ENCODE data around the gene MLLT3.

MLLT3 gene

GRCh38 chr9:20508242-20508641 lies 114.1 kb downstream of the MLLT3 start:
- no peak overlapping the region for H3K27ac Mint-ChIP-seq (ENCODE audit: low read depth)
- no peak overlapping the region for H3K4me3 Mint-ChIP-seq
- no peaks in the 10 kb centered on the region for H3K9me3 Mint-ChIP-seq
- H3K4me1 Mint-ChIP-seq, result peaks cover 78% of the 10 kb centered on the region
- no peaks in the 10 kb centered on the region for H3K36me3 Mint-ChIP-seq (ENCODE audit: insufficient read depth)
- no peaks in the 10 kb centered on the region for H3K27me3 Mint-ChIP-seq
- DNase-seq (ENCODE audit: low spot score in 2 of 2) (no peak), ATAC-seq (replicated peaks; ENCODE audit: extremely low read depth, poor library complexity, severe bottlenecking) (peak; percentile 47)

- DNase-seq (ENCODE audit: low spot score in 2 of 2), result no peak
- H3K27ac Mint-ChIP-seq (ENCODE audit: low read depth), result peak overlapping the region; percentile 55
- no peaks in the 10 kb centered on the region for H3K36me3 Mint-ChIP-seq (ENCODE audit: insufficient read depth)
- no peak for ATAC-seq (replicated peaks; ENCODE audit: extremely low read depth, poor library complexity, severe bottlenecking)
- H3K9me3 Mint-ChIP-seq, result no peaks in the 10 kb centered on the region
- peaks cover 77% of the 10 kb centered on the region for H3K4me1 Mint-ChIP-seq
- no peaks in the 10 kb centered on the region for H3K27me3 Mint-ChIP-seq
- no peak overlapping the region for H3K4me3 Mint-ChIP-seq
Observed at GRCh38 chr9:20507431-20507830, 114.9 kb downstream of the MLLT3 start.

- DNase-seq (ENCODE audit: low spot score in 2 of 2) (no peak), ATAC-seq (replicated peaks; ENCODE audit: extremely low read depth, poor library complexity, severe bottlenecking) (no peak)
- Mint-ChIP-seq H3K9me3 (no peaks in the 10 kb centered on the region), H3K27me3 (no peaks in the 10 kb centered on the region), H3K4me3 (no peak overlapping the region), H3K4me1 (peaks cover 67% of the 10 kb centered on the region), H3K36me3 (ENCODE audit: insufficient read depth) (no peaks in the 10 kb centered on the region), H3K27ac (ENCODE audit: low read depth) (no peak overlapping the region)
Observed at GRCh38 chr9:20506099-20506900, 116.0 kb downstream of the MLLT3 start.

- Mint-ChIP-seq H3K4me3 (no peak overlapping the region), H3K27me3 (no peaks in the 10 kb centered on the region), H3K9me3 (no peaks in the 10 kb centered on the region), H3K36me3 (ENCODE audit: insufficient read depth) (no peaks in the 10 kb centered on the region), H3K27ac (ENCODE audit: low read depth) (no peak overlapping the region), H3K4me1 (peaks cover 67% of the 10 kb centered on the region)
- no peak for DNase-seq (ENCODE audit: low spot score in 2 of 2)
- ATAC-seq (replicated peaks; ENCODE audit: extremely low read depth, poor library complexity, severe bottlenecking), result no peak
Observed at GRCh38 chr9:20505574-20505973, 116.7 kb downstream of the MLLT3 start.

- no peaks in the 10 kb centered on the region for H3K27me3 Mint-ChIP-seq
- DNase-seq (ENCODE audit: low spot score in 2 of 2), result peak in 1 of 2 donors; percentile 12
- peaks cover 68% of the 10 kb centered on the region for H3K4me1 Mint-ChIP-seq
- no peak overlapping the region for H3K4me3 Mint-ChIP-seq
- H3K36me3 Mint-ChIP-seq (ENCODE audit: insufficient read depth), result no peaks in the 10 kb centered on the region
- no peaks in the 10 kb centered on the region for H3K9me3 Mint-ChIP-seq
- no peak overlapping the region for H3K27ac Mint-ChIP-seq (ENCODE audit: low read depth)
- peak; percentile 86 for ATAC-seq (replicated peaks; ENCODE audit: extremely low read depth, poor library complexity, severe bottlenecking)
Observed at GRCh38 chr9:20504930-20505329, 117.4 kb downstream of the MLLT3 start.

- Mint-ChIP-seq H3K36me3 (ENCODE audit: insufficient read depth) (no peaks in the 10 kb centered on the region), H3K9me3 (no peaks in the 10 kb centered on the region), H3K4me1 (peaks cover 59% of the 10 kb centered on the region), H3K27ac (ENCODE audit: low read depth) (no peak overlapping the region), H3K27me3 (no peaks in the 10 kb centered on the region), H3K4me3 (no peak overlapping the region)
- ATAC-seq (replicated peaks; ENCODE audit: extremely low read depth, poor library complexity, severe bottlenecking), result no peak
- DNase-seq (ENCODE audit: low spot score in 2 of 2), result no peak
Observed at GRCh38 chr9:20500101-20500500, 122.2 kb downstream of the MLLT3 start.

- DNase-seq (ENCODE audit: low spot score in 2 of 2) (no peak), ATAC-seq (replicated peaks; ENCODE audit: extremely low read depth, poor library complexity, severe bottlenecking) (no peak)
- H3K36me3 Mint-ChIP-seq (ENCODE audit: insufficient read depth), result no peaks in the 10 kb centered on the region
- H3K4me1 Mint-ChIP-seq, result peaks cover 51% of the 10 kb centered on the region
- no peaks in the 10 kb centered on the region for H3K27me3 Mint-ChIP-seq
- no peak overlapping the region for H3K27ac Mint-ChIP-seq (ENCODE audit: low read depth)
- H3K4me3 Mint-ChIP-seq, result no peak overlapping the region
- H3K9me3 Mint-ChIP-seq, result no peaks in the 10 kb centered on the region
Observed at GRCh38 chr9:20499013-20499412, 123.3 kb downstream of the MLLT3 start.

GRCh38 chr9:20496328-20496727 lies 126.0 kb downstream of the MLLT3 start:
- Mint-ChIP-seq H3K36me3 (ENCODE audit: insufficient read depth) (no peaks in the 10 kb centered on the region), H3K27me3 (no peaks in the 10 kb centered on the region), H3K4me3 (no peak overlapping the region), H3K27ac (ENCODE audit: low read depth) (no peak overlapping the region), H3K9me3 (no peaks in the 10 kb centered on the region), H3K4me1 (peaks cover 40% of the 10 kb centered on the region)
- ATAC-seq (replicated peaks; ENCODE audit: extremely low read depth, poor library complexity, severe bottlenecking) (no peak), DNase-seq (ENCODE audit: low spot score in 2 of 2) (no peak)

GRCh38 chr9:20495098-20495497 lies 127.2 kb downstream of the MLLT3 start:
- ATAC-seq (replicated peaks; ENCODE audit: extremely low read depth, poor library complexity, severe bottlenecking), result no peak
- peaks cover 40% of the 10 kb centered on the region for H3K4me1 Mint-ChIP-seq
- no peak for DNase-seq (ENCODE audit: low spot score in 2 of 2)
- no peaks in the 10 kb centered on the region for H3K27me3 Mint-ChIP-seq
- H3K4me3 Mint-ChIP-seq, result no peak overlapping the region
- H3K9me3 Mint-ChIP-seq, result no peaks in the 10 kb centered on the region
- no peaks in the 10 kb centered on the region for H3K36me3 Mint-ChIP-seq (ENCODE audit: insufficient read depth)
- H3K27ac Mint-ChIP-seq (ENCODE audit: low read depth), result no peak overlapping the region

GRCh38 chr9:20494035-20494434 lies 128.3 kb downstream of the MLLT3 start:
- Mint-ChIP-seq H3K9me3 (no peaks in the 10 kb centered on the region), H3K27ac (ENCODE audit: low read depth) (no peak overlapping the region), H3K27me3 (no peaks in the 10 kb centered on the region), H3K4me3 (no peak overlapping the region), H3K4me1 (peaks cover 38% of the 10 kb centered on the region), H3K36me3 (ENCODE audit: insufficient read depth) (no peaks in the 10 kb centered on the region)
- DNase-seq (ENCODE audit: low spot score in 2 of 2) (no peak), ATAC-seq (replicated peaks; ENCODE audit: extremely low read depth, poor library complexity, severe bottlenecking) (no peak)

GRCh38 chr9:20492772-20493171 lies 129.5 kb downstream of the MLLT3 start:
- Mint-ChIP-seq H3K27me3 (no peaks in the 10 kb centered on the region), H3K4me3 (no peak overlapping the region), H3K4me1 (peaks cover 35% of the 10 kb centered on the region), H3K9me3 (no peaks in the 10 kb centered on the region), H3K27ac (ENCODE audit: low read depth) (no peak overlapping the region), H3K36me3 (ENCODE audit: insufficient read depth) (no peaks in the 10 kb centered on the region)
- ATAC-seq (replicated peaks; ENCODE audit: extremely low read depth, poor library complexity, severe bottlenecking), result no peak
- DNase-seq (ENCODE audit: low spot score in 2 of 2), result no peak

GRCh38 chr9:20491612-20492011 lies 130.7 kb downstream of the MLLT3 start:
- Mint-ChIP-seq H3K4me1 (peaks cover 25% of the 10 kb centered on the region), H3K27ac (ENCODE audit: low read depth) (no peak overlapping the region), H3K36me3 (ENCODE audit: insufficient read depth) (no peaks in the 10 kb centered on the region), H3K4me3 (no peak overlapping the region), H3K27me3 (no peaks in the 10 kb centered on the region), H3K9me3 (no peaks in the 10 kb centered on the region)
- ATAC-seq (replicated peaks; ENCODE audit: extremely low read depth, poor library complexity, severe bottlenecking), result no peak
- no peak for DNase-seq (ENCODE audit: low spot score in 2 of 2)

GRCh38 chr9:20490246-20490834 lies 132.0 kb downstream of the MLLT3 start:
- H3K4me3 Mint-ChIP-seq, result no peak overlapping the region
- no peaks in the 10 kb centered on the region for H3K9me3 Mint-ChIP-seq
- DNase-seq (ENCODE audit: low spot score in 2 of 2) (no peak), ATAC-seq (replicated peaks; ENCODE audit: extremely low read depth, poor library complexity, severe bottlenecking) (no peak)
- H3K4me1 Mint-ChIP-seq, result peaks cover 19% of the 10 kb centered on the region
- H3K27ac Mint-ChIP-seq (ENCODE audit: low read depth), result no peak overlapping the region
- H3K36me3 Mint-ChIP-seq (ENCODE audit: insufficient read depth), result no peaks in the 10 kb centered on the region
- no peaks in the 10 kb centered on the region for H3K27me3 Mint-ChIP-seq

Data from central memory CD8-positive, alpha-beta T cell (primary cell).